ENCODE data around the gene COL4A6.

Gene COL4A6

GRCh38 chrX:108132876-108133275 lies 305.3 kb downstream of the COL4A6 start:
- Histone ChIP-seq H3K27ac (ENCODE audit: low read depth, low read length) (no peak overlapping the region), H3F3A (ENCODE audit: control insufficient read depth, insufficient read depth) (no peaks in the 10 kb centered on the region), H3K4me3 (ENCODE audit: low read length) (no peak overlapping the region), H3K79me2 (ENCODE audit: control insufficient read depth, low read length) (no peaks in the 10 kb centered on the region), H3K4me2 (ENCODE audit: low read length) (no peak overlapping the region), H3K27me3 (ENCODE audit: control insufficient read depth, low read length) (no peaks in the 10 kb centered on the region), H3K36me3 (ENCODE audit: control insufficient read depth, low read length) (no peaks in the 10 kb centered on the region), H3K9me2 (replicated peaks; ENCODE audit: control insufficient read depth, low read length) (no peaks in the 10 kb centered on the region), H3K4me1 (ENCODE audit: control insufficient read depth, low read length) (no peaks in the 10 kb centered on the region), H4K20me1 (ENCODE audit: control insufficient read depth, insufficient read depth, low read depth, low read length) (no peaks in the 10 kb centered on the region), H3K9me3 (ENCODE audit: control insufficient read depth, insufficient read depth, low read length) (no peaks in the 10 kb centered on the region)
- TF ChIP-seq, protein P1, sequence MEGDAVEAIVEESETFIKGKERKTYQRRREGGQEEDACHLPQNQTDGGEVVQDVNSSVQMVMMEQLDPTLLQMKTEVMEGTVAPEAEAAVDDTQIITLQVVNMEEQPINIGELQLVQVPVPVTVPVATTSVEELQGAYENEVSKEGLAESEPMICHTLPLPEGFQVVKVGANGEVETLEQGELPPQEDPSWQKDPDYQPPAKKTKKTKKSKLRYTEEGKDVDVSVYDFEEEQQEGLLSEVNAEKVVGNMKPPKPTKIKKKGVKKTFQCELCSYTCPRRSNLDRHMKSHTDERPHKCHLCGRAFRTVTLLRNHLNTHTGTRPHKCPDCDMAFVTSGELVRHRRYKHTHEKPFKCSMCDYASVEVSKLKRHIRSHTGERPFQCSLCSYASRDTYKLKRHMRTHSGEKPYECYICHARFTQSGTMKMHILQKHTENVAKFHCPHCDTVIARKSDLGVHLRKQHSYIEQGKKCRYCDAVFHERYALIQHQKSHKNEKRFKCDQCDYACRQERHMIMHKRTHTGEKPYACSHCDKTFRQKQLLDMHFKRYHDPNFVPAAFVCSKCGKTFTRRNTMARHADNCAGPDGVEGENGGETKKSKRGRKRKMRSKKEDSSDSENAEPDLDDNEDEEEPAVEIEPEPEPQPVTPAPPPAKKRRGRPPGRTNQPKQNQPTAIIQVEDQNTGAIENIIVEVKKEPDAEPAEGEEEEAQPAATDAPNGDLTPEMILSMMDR (IDR thresholded peaks at IDR 0.05; ENCODE audit: low read depth, low read length, poor library complexity, severe bottlenecking), result no peak
- TF ChIP-seq EZH2phosphoT487 (IDR thresholded peaks at IDR 0.05; ENCODE audit: borderline replicate concordance, low read length), result no peak

GRCh38 chrX:108132034-108132433 lies 306.2 kb downstream of the COL4A6 start:
- H3K9me2 ChIP-seq (replicated peaks; ENCODE audit: control insufficient read depth, low read length), result no peaks in the 10 kb centered on the region
- H3K9me3 ChIP-seq (ENCODE audit: control insufficient read depth, insufficient read depth, low read length), result no peaks in the 10 kb centered on the region
- H3K36me3 ChIP-seq (ENCODE audit: control insufficient read depth, low read length), result no peaks in the 10 kb centered on the region
- no peaks in the 10 kb centered on the region for H3K4me1 ChIP-seq (ENCODE audit: control insufficient read depth, low read length)
- no peak overlapping the region for H3K4me2 ChIP-seq (ENCODE audit: low read length)
- no peaks in the 10 kb centered on the region for H3K27me3 ChIP-seq (ENCODE audit: control insufficient read depth, low read length)
- no peak for TF ChIP-seq EZH2phosphoT487 (IDR thresholded peaks at IDR 0.05; ENCODE audit: borderline replicate concordance, low read length)
- TF ChIP-seq, protein P1 (IDR thresholded peaks at IDR 0.05; ENCODE audit: low read depth, low read length, poor library complexity, severe bottlenecking), result no peak
- no peaks in the 10 kb centered on the region for H3F3A ChIP-seq (ENCODE audit: control insufficient read depth, insufficient read depth)
- no peak overlapping the region for H3K4me3 ChIP-seq (ENCODE audit: low read length)
- H4K20me1 ChIP-seq (ENCODE audit: control insufficient read depth, insufficient read depth, low read depth, low read length), result no peaks in the 10 kb centered on the region
- no peak overlapping the region for H3K27ac ChIP-seq (ENCODE audit: low read depth, low read length)
- H3K79me2 ChIP-seq (ENCODE audit: control insufficient read depth, low read length), result no peaks in the 10 kb centered on the region

GRCh38 chrX:108131471-108131870 lies 306.8 kb downstream of the COL4A6 start:
- Histone ChIP-seq H3K36me3 (ENCODE audit: control insufficient read depth, low read length) (no peaks in the 10 kb centered on the region), H3K4me2 (ENCODE audit: low read length) (no peak overlapping the region)

More at GRCh38 chrX:108131471-108131870, 306.8 kb downstream of the COL4A6 start:
- Histone ChIP-seq H3K4me3 (ENCODE audit: low read length) (no peak overlapping the region), H3K4me1 (ENCODE audit: control insufficient read depth, low read length) (no peaks in the 10 kb centered on the region), H3K9me3 (ENCODE audit: control insufficient read depth, insufficient read depth, low read length) (no peaks in the 10 kb centered on the region), H3F3A (ENCODE audit: control insufficient read depth, insufficient read depth) (no peaks in the 10 kb centered on the region), H3K9me2 (replicated peaks; ENCODE audit: control insufficient read depth, low read length) (no peaks in the 10 kb centered on the region), H3K79me2 (ENCODE audit: control insufficient read depth, low read length) (no peaks in the 10 kb centered on the region), H4K20me1 (ENCODE audit: control insufficient read depth, insufficient read depth, low read depth, low read length) (no peaks in the 10 kb centered on the region), H3K27ac (ENCODE audit: low read depth, low read length) (no peak overlapping the region), H3K27me3 (ENCODE audit: control insufficient read depth, low read length) (no peaks in the 10 kb centered on the region)
- TF ChIP-seq, protein P1 (IDR thresholded peaks at IDR 0.05; ENCODE audit: low read depth, low read length, poor library complexity, severe bottlenecking), result no peak
- no peak for TF ChIP-seq EZH2phosphoT487 (IDR thresholded peaks at IDR 0.05; ENCODE audit: borderline replicate concordance, low read length)

All from DOHH2 (cell line).